Ishikawa (cell line): ENCODE measurements around the gene KAT2B.

Source experiments
- CEBPB ChIP-seq: IDR thresholded peaks from 2 replicates; pipeline ENCODE4 v1.6.1; 2012
- EGR1 ChIP-seq: IDR thresholded peaks from 2 replicates; pipeline ENCODE4 v1.6.1; 2012
- EP300 ChIP-seq: IDR thresholded peaks from 2 replicates; pipeline ENCODE4 v1.6.1; 2012; ENCODE audit warnings: borderline replicate concordance
- FOXM1 ChIP-seq: IDR thresholded peaks from 2 replicates; pipeline ENCODE4 v1.6.1; 2012; ENCODE audit warnings: low read depth, borderline replicate concordance
- MAX ChIP-seq: IDR thresholded peaks from 2 replicates; pipeline ENCODE4 v1.6.1; 2012
- RAD21 ChIP-seq: IDR thresholded peaks from 2 replicates; pipeline ENCODE4 v1.6.1; 2012; ENCODE audit warnings: low read depth
- REST ChIP-seq: IDR thresholded peaks from 2 replicates; pipeline ENCODE4 v1.6.1; 2012; ENCODE audit warnings: low read depth, mild to moderate bottlenecking
- TAF1 ChIP-seq: IDR thresholded peaks from 2 replicates; pipeline ENCODE4 v1.6.1; 2012; ENCODE audit warnings: low read depth, mild to moderate bottlenecking
- TCF12 ChIP-seq: IDR thresholded peaks from 2 replicates; pipeline ENCODE4 v1.6.1; 2012; ENCODE audit warnings: low read depth
- TEAD4 ChIP-seq: IDR thresholded peaks from 2 replicates; pipeline ENCODE4 v1.6.1; 2012
- ZBTB7A ChIP-seq: IDR thresholded peaks from 2 replicates; pipeline ENCODE4 v1.6.1; 2012; ENCODE audit warnings: low read depth

- TF ChIP-seq FOXM1 (no peak), EP300 (no peak), RAD21 (no peak), TCF12 (no peak), REST (no peak), TAF1 (no peak), EGR1 (no peak), ZBTB7A (no peak), CEBPB (no peak), MAX (no peak), TEAD4 (no peak)
Observed at GRCh38 chr3:20099060-20099459, 58.8 kb downstream of the KAT2B start.
